SK-N-SH treated with all-trans-retinoic acid at 6 μM for 48 hours (cell line): Measurements from ENCODE around the gene TTC39A.

Source experiments
- ATAC-seq: fragments of 200-7000 bp; cut with Tn5 transposase; 3 replicates; pipeline ENCODE4 v1.9.1; 2020; ENCODE audit warnings: mild to moderate bottlenecking, moderate library complexity
- ARNTL ChIP-seq: fragments of 450-650 bp; formaldehyde crosslinking; IDR thresholded peaks from 2 replicates; pipeline ENCODE4 v1.5.0; 2020; ENCODE audit warnings: low read depth, mild to moderate bottlenecking, moderate library complexity, borderline replicate concordance
- BACH2 ChIP-seq: fragments of 250-450 bp; sonication (Bioruptor Pico); IDR thresholded peaks from 2 replicates; pipeline ENCODE4 v1.9.0; 2021; ENCODE audit warnings: mild to moderate bottlenecking, borderline replicate concordance
- CSDC2 ChIP-seq: fragments of 250-450 bp; sonication (Bioruptor Pico); IDR thresholded peaks from 2 replicates; pipeline ENCODE4 v1.5.0; 2020; ENCODE audit warnings: mild to moderate bottlenecking, moderate library complexity
- ESRRG ChIP-seq: fragments of 250-450 bp; sonication (Bioruptor Pico); IDR thresholded peaks from 2 replicates; pipeline ENCODE4 v1.6.1; 2021; ENCODE audit warnings: mild to moderate bottlenecking
- GLIS3 ChIP-seq: fragments of 250-450 bp; sonication (Bioruptor Pico); IDR thresholded peaks from 2 replicates; pipeline ENCODE4 v1.5.0; 2020; ENCODE audit warnings: mild to moderate bottlenecking, moderate library complexity
- ISL1 ChIP-seq: fragments of 250-450 bp; sonication (Bioruptor Pico); IDR thresholded peaks from 2 replicates; pipeline ENCODE4 v2.1.2; 2022; ENCODE audit warnings: mild to moderate bottlenecking, moderate library complexity
- OSR1 ChIP-seq: fragments of 250-450 bp; sonication (Bioruptor Pico); IDR thresholded peaks from 2 replicates; pipeline ENCODE4 v1.8.0; 2022; ENCODE audit warnings: moderate library complexity, mild to moderate bottlenecking, inconsistent platforms
- PATZ1 ChIP-seq: fragments of 250-450 bp; sonication (Bioruptor Pico); IDR thresholded peaks from 2 replicates; pipeline ENCODE4 v1.8.0; 2020; ENCODE audit warnings: mild to moderate bottlenecking, moderate library complexity, borderline replicate concordance
- POU6F1 ChIP-seq: fragments of 250-450 bp; sonication (Bioruptor Pico); IDR thresholded peaks from 2 replicates; pipeline ENCODE4 v1.8.0; 2021; ENCODE audit warnings: low read depth, mild to moderate bottlenecking, moderate library complexity, borderline replicate concordance
- PPARA ChIP-seq: fragments of 250-450 bp; sonication (Bioruptor Pico); IDR thresholded peaks from 2 replicates; pipeline ENCODE4 v1.5.0; 2020; ENCODE audit warnings: mild to moderate bottlenecking, borderline replicate concordance
- RARB ChIP-seq: fragments of 250-450 bp; sonication (Bioruptor Pico); IDR thresholded peaks from 2 replicates; pipeline ENCODE4 v1.8.0; 2021; ENCODE audit warnings: mild to moderate bottlenecking, moderate library complexity
- SNAI2 ChIP-seq: fragments of 250-450 bp; sonication (Bioruptor Pico); IDR thresholded peaks from 2 replicates; pipeline ENCODE4 v1.5.0; 2020; ENCODE audit warnings: mild to moderate bottlenecking, moderate library complexity
- TCF4 ChIP-seq: fragments of 250-450 bp; sonication (Bioruptor Pico); IDR thresholded peaks from 2 replicates; pipeline ENCODE4 v1.8.0; 2021; ENCODE audit warnings: mild to moderate bottlenecking, moderate library complexity, borderline replicate concordance
- TOX ChIP-seq: fragments of 250-450 bp; sonication (Bioruptor Pico); IDR thresholded peaks from 2 replicates; pipeline ENCODE4 v1.8.0; 2021; ENCODE audit warnings: mild to moderate bottlenecking, moderate library complexity, borderline replicate concordance
- ZC3H10 ChIP-seq: fragments of 250-450 bp; sonication (Bioruptor Pico); IDR thresholded peaks from 2 replicates; pipeline ENCODE4 v1.5.1; 2021; ENCODE audit warnings: mild to moderate bottlenecking, moderate library complexity
- ZFP3 ChIP-seq: fragments of 250-450 bp; sonication (Bioruptor Pico); IDR thresholded peaks from 2 replicates; pipeline ENCODE4 v1.5.0; 2020; ENCODE audit warnings: mild to moderate bottlenecking, moderate library complexity
- ZNF70 ChIP-seq: fragments of 450-650 bp; formaldehyde crosslinking; IDR thresholded peaks from 2 replicates; pipeline ENCODE4 v1.5.0; 2020; ENCODE audit warnings: mild to moderate bottlenecking, moderate library complexity
- ZNF8 ChIP-seq: fragments of 450-650 bp; formaldehyde crosslinking; IDR thresholded peaks from 2 replicates; pipeline ENCODE4 v1.5.0; 2020; ENCODE audit warnings: mild to moderate bottlenecking, moderate library complexity
- TF ChIP-seq, protein P1 (sequence below): fragments of 250-450 bp; sonication (Bioruptor Pico); IDR thresholded peaks from 2 replicates; pipeline ENCODE4 v1.5.1; 2021; ENCODE audit warnings: mild to moderate bottlenecking, moderate library complexity
- TF ChIP-seq, protein P2 (sequence below): fragments of 250-450 bp; sonication (Bioruptor Pico); IDR thresholded peaks from 2 replicates; pipeline ENCODE4 v1.5.0; 2020; ENCODE audit warnings: mild to moderate bottlenecking, moderate library complexity
- TF ChIP-seq, protein P3 (sequence below): fragments of 250-450 bp; sonication (Bioruptor Pico); IDR thresholded peaks from 2 replicates; pipeline ENCODE4 v1.5.1; 2020; ENCODE audit warnings: low read depth, mild to moderate bottlenecking, moderate library complexity

TTC39A gene

GRCh38 chr1:51328926-51329325, 1.4 kb downstream of the TTC39A start:
- no peak for ATAC-seq
- TF ChIP-seq, protein P1, sequence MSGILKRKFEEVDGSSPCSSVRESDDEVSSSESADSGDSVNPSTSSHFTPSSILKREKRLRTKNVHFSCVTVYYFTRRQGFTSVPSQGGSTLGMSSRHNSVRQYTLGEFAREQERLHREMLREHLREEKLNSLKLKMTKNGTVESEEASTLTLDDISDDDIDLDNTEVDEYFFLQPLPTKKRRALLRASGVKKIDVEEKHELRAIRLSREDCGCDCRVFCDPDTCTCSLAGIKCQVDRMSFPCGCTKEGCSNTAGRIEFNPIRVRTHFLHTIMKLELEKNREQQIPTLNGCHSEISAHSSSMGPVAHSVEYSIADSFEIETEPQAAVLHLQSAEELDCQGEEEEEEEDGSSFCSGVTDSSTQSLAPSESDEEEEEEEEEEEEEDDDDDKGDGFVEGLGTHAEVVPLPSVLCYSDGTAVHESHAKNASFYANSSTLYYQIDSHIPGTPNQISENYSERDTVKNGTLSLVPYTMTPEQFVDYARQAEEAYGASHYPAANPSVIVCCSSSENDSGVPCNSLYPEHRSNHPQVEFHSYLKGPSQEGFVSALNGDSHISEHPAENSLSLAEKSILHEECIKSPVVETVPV (CRISPR knock-in tag): no peak
- no peak for TF ChIP-seq ISL1 (CRISPR knock-in tag)
- no peak for TF ChIP-seq OSR1 (CRISPR knock-in tag)
- TF ChIP-seq ZC3H10 (CRISPR knock-in tag): no peak
- no peak for TF ChIP-seq ZNF8 (CRISPR knock-in tag)
- TF ChIP-seq, protein P2, sequence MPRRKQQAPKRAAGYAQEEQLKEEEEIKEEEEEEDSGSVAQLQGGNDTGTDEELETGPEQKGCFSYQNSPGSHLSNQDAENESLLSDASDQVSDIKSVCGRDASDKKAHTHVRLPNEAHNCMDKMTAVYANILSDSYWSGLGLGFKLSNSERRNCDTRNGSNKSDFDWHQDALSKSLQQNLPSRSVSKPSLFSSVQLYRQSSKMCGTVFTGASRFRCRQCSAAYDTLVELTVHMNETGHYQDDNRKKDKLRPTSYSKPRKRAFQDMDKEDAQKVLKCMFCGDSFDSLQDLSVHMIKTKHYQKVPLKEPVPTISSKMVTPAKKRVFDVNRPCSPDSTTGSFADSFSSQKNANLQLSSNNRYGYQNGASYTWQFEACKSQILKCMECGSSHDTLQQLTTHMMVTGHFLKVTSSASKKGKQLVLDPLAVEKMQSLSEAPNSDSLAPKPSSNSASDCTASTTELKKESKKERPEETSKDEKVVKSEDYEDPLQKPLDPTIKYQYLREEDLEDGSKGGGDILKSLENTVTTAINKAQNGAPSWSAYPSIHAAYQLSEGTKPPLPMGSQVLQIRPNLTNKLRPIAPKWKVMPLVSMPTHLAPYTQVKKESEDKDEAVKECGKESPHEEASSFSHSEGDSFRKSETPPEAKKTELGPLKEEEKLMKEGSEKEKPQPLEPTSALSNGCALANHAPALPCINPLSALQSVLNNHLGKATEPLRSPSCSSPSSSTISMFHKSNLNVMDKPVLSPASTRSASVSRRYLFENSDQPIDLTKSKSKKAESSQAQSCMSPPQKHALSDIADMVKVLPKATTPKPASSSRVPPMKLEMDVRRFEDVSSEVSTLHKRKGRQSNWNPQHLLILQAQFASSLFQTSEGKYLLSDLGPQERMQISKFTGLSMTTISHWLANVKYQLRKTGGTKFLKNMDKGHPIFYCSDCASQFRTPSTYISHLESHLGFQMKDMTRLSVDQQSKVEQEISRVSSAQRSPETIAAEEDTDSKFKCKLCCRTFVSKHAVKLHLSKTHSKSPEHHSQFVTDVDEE (CRISPR knock-in tag): no peak
- no peak for TF ChIP-seq TOX (CRISPR knock-in tag)
- TF ChIP-seq ESRRG (CRISPR knock-in tag): no peak

GRCh38 chr1:51328279-51328678, 2.1 kb downstream of the TTC39A start:
- no peak; the same call in 2 of the 3 replicates for ATAC-seq
- TF ChIP-seq TCF4 (CRISPR knock-in tag): no peak
- TF ChIP-seq, protein P3, sequence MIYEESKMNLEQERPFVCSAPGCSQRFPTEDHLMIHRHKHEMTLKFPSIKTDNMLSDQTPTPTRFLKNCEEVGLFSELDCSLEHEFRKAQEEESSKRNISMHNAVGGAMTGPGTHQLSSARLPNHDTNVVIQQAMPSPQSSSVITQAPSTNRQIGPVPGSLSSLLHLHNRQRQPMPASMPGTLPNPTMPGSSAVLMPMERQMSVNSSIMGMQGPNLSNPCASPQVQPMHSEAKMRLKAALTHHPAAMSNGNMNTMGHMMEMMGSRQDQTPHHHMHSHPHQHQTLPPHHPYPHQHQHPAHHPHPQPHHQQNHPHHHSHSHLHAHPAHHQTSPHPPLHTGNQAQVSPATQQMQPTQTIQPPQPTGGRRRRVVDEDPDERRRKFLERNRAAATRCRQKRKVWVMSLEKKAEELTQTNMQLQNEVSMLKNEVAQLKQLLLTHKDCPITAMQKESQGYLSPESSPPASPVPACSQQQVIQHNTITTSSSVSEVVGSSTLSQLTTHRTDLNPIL (CRISPR knock-in tag): no peak
- TF ChIP-seq OSR1 (CRISPR knock-in tag): no peak
- TF ChIP-seq, protein P1 (CRISPR knock-in tag): no peak
- no peak for TF ChIP-seq ZNF8 (CRISPR knock-in tag)
- TF ChIP-seq ARNTL: no peak
- no peak for TF ChIP-seq RARB
- TF ChIP-seq PATZ1 (CRISPR knock-in tag): no peak
- no peak for TF ChIP-seq ISL1 (CRISPR knock-in tag)
- TF ChIP-seq ESRRG (CRISPR knock-in tag): no peak
- TF ChIP-seq POU6F1 (CRISPR knock-in tag): no peak
- TF ChIP-seq TOX (CRISPR knock-in tag): no peak
- TF ChIP-seq SNAI2 (CRISPR knock-in tag): no peak
- no peak for TF ChIP-seq PPARA (CRISPR knock-in tag)
- no peak for TF ChIP-seq ZNF70 (CRISPR knock-in tag)
- TF ChIP-seq BACH2 (CRISPR knock-in tag): no peak
- no peak for TF ChIP-seq ZC3H10 (CRISPR knock-in tag)
- no peak for TF ChIP-seq GLIS3
- no peak for TF ChIP-seq CSDC2 (CRISPR knock-in tag)
- TF ChIP-seq ZFP3 (CRISPR knock-in tag): no peak
